ENCODE results near the gene CYTH2. TPM values are rescaled to one million over a fixed set of nuclear protein-coding genes. Genes with fewer than 3 reads are reported as not detected.

The CYTH2 gene
- total and polyA plus RNA-seq, 2 of the 8 experiments (the other 6 are each of a cell fraction or from before 2014, with no cell fraction given): 43.7 to 71.4 TPM

DNA sequence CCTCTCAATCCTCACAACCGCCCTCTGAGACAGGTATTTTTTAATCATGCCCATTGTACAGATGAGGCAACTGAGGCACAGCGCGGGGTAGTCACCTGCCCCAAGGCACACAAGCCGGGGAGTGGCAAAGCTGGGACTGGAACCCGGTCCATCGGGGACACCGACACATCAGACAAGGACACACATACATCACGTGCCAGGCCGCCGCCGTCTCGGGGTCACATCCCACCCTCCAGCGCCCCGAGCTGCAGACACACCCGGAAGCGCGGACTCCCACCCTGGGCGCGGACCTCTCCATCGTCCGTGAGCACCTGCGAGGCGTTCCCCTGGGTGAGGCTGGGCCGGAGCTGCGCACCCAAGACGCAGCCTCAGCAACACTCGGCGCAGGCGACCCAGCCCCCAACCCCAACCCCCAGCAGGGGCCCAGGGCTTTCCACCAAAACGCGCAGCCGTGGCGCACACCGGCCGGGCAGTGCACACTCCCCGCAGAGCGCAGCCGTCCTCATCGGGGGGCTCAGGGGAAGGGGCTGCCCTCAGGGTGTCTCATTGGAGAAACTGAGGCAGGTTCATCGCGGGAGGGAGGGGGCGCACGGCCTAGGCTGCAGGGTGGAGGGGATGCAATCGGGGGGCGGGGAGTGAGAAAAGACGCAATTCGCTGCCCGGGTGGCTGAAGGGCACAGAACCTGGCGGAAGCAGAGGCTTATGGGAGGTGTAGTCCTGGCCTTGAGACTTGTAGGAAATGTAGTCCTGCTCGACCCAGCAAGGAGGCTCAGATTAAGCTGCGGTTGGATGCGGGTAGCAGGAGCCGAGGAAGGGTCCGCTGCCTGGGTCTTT, 44.3 kb downstream of the CYTH2 start (continued):
- no peak for TF ChIP-seq CHD7 (IDR thresholded peaks at IDR 0.05; ENCODE audit: insufficient replicate concordance, low read length)
- TF ChIP-seq YY1 (IDR thresholded peaks at IDR 0.05; ENCODE audit: low read depth, low read length): no peak
- TF ChIP-seq, protein P1, sequence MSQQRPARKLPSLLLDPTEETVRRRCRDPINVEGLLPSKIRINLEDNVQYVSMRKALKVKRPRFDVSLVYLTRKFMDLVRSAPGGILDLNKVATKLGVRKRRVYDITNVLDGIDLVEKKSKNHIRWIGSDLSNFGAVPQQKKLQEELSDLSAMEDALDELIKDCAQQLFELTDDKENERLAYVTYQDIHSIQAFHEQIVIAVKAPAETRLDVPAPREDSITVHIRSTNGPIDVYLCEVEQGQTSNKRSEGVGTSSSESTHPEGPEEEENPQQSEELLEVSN (IDR thresholded peaks at IDR 0.05): no peak
- TF ChIP-seq CHD1 (IDR thresholded peaks at IDR 0.05; ENCODE audit: low read depth, low read length): no peak
- no peak for TF ChIP-seq ATF2 (IDR thresholded peaks at IDR 0.05; ENCODE audit: low read length)
- TF ChIP-seq RXRA (IDR thresholded peaks at IDR 0.05; ENCODE audit: insufficient read depth, low read depth, low read length): no peak
- TF ChIP-seq TEAD4 (IDR thresholded peaks at IDR 0.05; ENCODE audit: low read depth, low read length): no peak
